Mesothelial cell of epicardium (in vitro differentiated cells): ENCODE results near the gene KCNH1. TPM values are rescaled to one million over a fixed set of nuclear protein-coding genes. Genes with fewer than 3 reads are reported as not detected.
"Not testable (repeated sequence)": the region's sequence is repeated elsewhere in the genome, so short reads cannot be mapped to it uniquely, and the experiment has no call there.

Source experiments
- DNase-seq, 2 experiments: peaks; one replicate each; pipeline ENCODE4 v3.0.0; 2021; ENCODE audit warnings: low spot score in 2 of 2; ENCODE audit not compliant: unreplicated experiment in 2 of 2
- H3K27ac Mint-ChIP-seq: 2 replicates; pipeline ENCODE4 v1.8.0; 2021; ENCODE audit warnings: mixed read lengths
- H3K27me3 Mint-ChIP-seq: 2 replicates; pipeline ENCODE4 v1.8.0; 2021; ENCODE audit warnings: low read depth, mixed read lengths
- H3K36me3 Mint-ChIP-seq: 2 replicates; pipeline ENCODE4 v1.8.0; 2021; ENCODE audit warnings: mixed read lengths
- H3K4me1 Mint-ChIP-seq: 2 replicates; pipeline ENCODE4 v1.8.0; 2021; ENCODE audit warnings: mixed read lengths
- H3K4me3 Mint-ChIP-seq: 2 replicates; pipeline ENCODE4 v1.8.0; 2021; ENCODE audit warnings: mild to moderate bottlenecking, moderate library complexity, mixed read lengths
- H3K9me3 Mint-ChIP-seq: 2 replicates; pipeline ENCODE4 v1.8.0; 2021; ENCODE audit warnings: mixed read lengths
- total RNA-seq: library from RNA; stranded (reverse); gene quantifications from 3 replicates; pipeline ENCODE4 v1.2.1, GENCODE V29; 2021
- TF ChIP-seq, protein P1 (sequence below): fragments of 200-600 bp; sonication (generic); IDR thresholded peaks from one replicate; pipeline ENCODE4 v1.5.0; 2021; ENCODE audit warnings: antibody characterized with exemption; ENCODE audit not compliant: unreplicated experiment

KCNH1 gene
- total RNA-seq, 1 donor from 2014 or later: 0.34 TPM

GRCh38 chr1:211007830-211008229 is 126.1 kb downstream of the KCNH1 start:
- DNase-seq: no peak
- peaks cover 3% of the 10 kb centered on the region for H3K9me3 Mint-ChIP-seq
- no peaks in the 10 kb centered on the region for H3K36me3 Mint-ChIP-seq
- peaks cover 41% of the 10 kb centered on the region for H3K27me3 Mint-ChIP-seq
- no peak overlapping the region for H3K4me3 Mint-ChIP-seq
- no peaks in the 10 kb centered on the region for H3K4me1 Mint-ChIP-seq
- TF ChIP-seq, protein P1, sequence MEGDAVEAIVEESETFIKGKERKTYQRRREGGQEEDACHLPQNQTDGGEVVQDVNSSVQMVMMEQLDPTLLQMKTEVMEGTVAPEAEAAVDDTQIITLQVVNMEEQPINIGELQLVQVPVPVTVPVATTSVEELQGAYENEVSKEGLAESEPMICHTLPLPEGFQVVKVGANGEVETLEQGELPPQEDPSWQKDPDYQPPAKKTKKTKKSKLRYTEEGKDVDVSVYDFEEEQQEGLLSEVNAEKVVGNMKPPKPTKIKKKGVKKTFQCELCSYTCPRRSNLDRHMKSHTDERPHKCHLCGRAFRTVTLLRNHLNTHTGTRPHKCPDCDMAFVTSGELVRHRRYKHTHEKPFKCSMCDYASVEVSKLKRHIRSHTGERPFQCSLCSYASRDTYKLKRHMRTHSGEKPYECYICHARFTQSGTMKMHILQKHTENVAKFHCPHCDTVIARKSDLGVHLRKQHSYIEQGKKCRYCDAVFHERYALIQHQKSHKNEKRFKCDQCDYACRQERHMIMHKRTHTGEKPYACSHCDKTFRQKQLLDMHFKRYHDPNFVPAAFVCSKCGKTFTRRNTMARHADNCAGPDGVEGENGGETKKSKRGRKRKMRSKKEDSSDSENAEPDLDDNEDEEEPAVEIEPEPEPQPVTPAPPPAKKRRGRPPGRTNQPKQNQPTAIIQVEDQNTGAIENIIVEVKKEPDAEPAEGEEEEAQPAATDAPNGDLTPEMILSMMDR: no peak
- no peak overlapping the region for H3K27ac Mint-ChIP-seq

DNA sequence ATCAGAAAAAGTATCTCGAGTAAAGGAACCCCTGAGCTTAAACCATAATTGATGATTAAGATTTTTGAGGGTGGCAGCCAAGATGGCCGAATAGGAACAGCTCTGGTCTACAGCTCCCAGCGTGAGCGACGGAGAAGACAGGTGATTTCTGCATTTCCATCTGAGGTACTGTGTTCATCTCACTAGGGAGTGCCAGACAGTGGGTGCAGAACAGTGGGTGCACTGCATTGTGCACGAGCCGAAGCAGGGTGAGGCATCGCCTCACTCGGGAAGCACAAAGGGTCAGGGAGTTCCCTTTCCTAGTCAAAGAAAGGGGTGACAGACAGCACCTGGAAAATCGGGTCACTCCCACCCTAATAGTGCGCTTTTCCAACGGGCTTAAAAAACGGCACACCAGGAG is 138.0 kb downstream of the KCNH1 start:
- H3K9me3 Mint-ChIP-seq: peaks cover 29% of the 10 kb centered on the region
- not testable (repeated sequence) for DNase-seq, H3K27me3 Mint-ChIP-seq, H3K4me1 Mint-ChIP-seq, H3K36me3 Mint-ChIP-seq, H3K27ac Mint-ChIP-seq, H3K4me3 Mint-ChIP-seq

GRCh38 chr1:210992837-210993236 is 141.1 kb downstream of the KCNH1 start:
- no peak overlapping the region for H3K4me3 Mint-ChIP-seq
- TF ChIP-seq, protein P1: no peak

DNA sequence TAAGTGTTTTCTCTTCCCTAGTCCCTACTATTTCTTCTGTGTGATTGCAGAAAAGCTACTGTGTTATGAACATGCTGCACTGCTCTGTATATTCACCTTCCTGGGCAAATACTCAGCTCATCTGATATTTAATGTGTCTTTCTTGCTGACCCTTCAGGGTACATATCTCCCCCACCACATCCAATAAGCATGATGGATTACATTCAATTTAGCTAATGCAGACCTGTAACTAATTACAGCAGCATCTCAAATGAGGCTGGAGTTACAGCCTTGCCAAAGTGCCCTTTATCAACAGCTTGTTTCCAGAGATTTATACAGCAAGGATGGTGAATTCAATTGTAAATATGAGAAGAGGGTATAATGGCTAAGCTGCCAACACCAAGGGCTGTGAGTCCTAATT is 144.0 kb downstream of the KCNH1 start:
- no peaks in the 10 kb centered on the region for H3K4me1 Mint-ChIP-seq
- H3K4me3 Mint-ChIP-seq: no peak overlapping the region
- peaks cover 27% of the 10 kb centered on the region for H3K9me3 Mint-ChIP-seq

More at GRCh38 chr1:210992837-210993236, 141.1 kb downstream of the KCNH1 start:
- Mint-ChIP-seq H3K36me3 (no peaks in the 10 kb centered on the region), H3K9me3 (peaks cover 22% of the 10 kb centered on the region), H3K27ac (no peak overlapping the region), H3K27me3 (peaks cover 7% of the 10 kb centered on the region), H3K4me1 (no peaks in the 10 kb centered on the region)
- no peak for DNase-seq

DNA sequence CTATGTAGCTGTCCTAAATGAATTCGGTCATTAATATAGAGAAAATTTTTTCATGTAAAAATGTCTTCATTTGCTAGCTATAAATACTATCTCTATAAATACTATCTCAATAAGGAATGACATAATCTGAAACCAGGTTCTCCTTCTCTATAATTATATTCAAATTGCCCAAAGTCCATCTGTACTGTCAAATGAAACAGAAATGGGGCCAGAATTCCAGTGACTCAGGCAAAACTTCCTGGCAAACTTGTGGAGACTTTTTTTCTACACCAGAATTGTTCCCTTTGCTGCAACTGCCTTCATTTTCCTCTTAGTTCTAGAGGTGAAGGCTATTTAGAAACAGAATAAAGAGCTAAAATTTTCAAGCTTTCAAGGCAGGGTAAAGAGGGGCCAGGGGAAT is 152.5 kb downstream of the KCNH1 start:
- Mint-ChIP-seq H3K27ac (no peak overlapping the region), H3K4me1 (no peaks in the 10 kb centered on the region), H3K4me3 (no peak overlapping the region), H3K9me3 (peaks cover 29% of the 10 kb centered on the region), H3K27me3 (peaks cover 2% of the 10 kb centered on the region), H3K36me3 (no peaks in the 10 kb centered on the region)
- no peak for DNase-seq
- TF ChIP-seq, protein P1: no peak

More for the DNA sequence above, 144.0 kb downstream of the KCNH1 start:
- DNase-seq: no peak
- no peak overlapping the region for H3K27ac Mint-ChIP-seq
- no peaks in the 10 kb centered on the region for H3K36me3 Mint-ChIP-seq
- peaks cover 9% of the 10 kb centered on the region for H3K27me3 Mint-ChIP-seq
- TF ChIP-seq, protein P1: no peak

- no peaks in the 10 kb centered on the region for H3K4me1 Mint-ChIP-seq
- no peak overlapping the region for H3K27ac Mint-ChIP-seq
- DNase-seq: no peak
- TF ChIP-seq, protein P1: no peak
- H3K9me3 Mint-ChIP-seq: peaks cover 20% of the 10 kb centered on the region
- H3K27me3 Mint-ChIP-seq: peaks cover 2% of the 10 kb centered on the region
- H3K4me3 Mint-ChIP-seq: no peak overlapping the region
- no peaks in the 10 kb centered on the region for H3K36me3 Mint-ChIP-seq
Measured at GRCh38 chr1:210980082-210980481, 153.9 kb downstream of the KCNH1 start.
